Neutrophil (primary cell): ENCODE results near the gene ITPR2.

ENCODE experiments used
- H3K27ac ChIP-seq: fragments of 200-600 bp; sonication (generic); 2 replicates; pipeline ENCODE4 v1.5.1; 2016; ENCODE audit warnings: mild to moderate bottlenecking, moderate library complexity
- H3K27me3 ChIP-seq: fragments of 200-600 bp; sonication (generic); 2 replicates; pipeline ENCODE4 v1.6.0; 2016; ENCODE audit warnings: mild to moderate bottlenecking
- H3K36me3 ChIP-seq: fragments of 200-600 bp; sonication (generic); 2 replicates; pipeline ENCODE4 v1.5.1; 2017
- H3K4me1 ChIP-seq, 2 experiments: fragments of 200-600 bp in 1 of 2; sonication (generic) in 1 of 2; 1 replicate in 1 of 2; 2 replicates in 1 of 2; pipeline versions ENCODE4 v1.5.1 to v1.6.1; 2013 to 2016; ENCODE audit warnings: low read depth in 1 of 2, low read length in 1 of 2, mild to moderate bottlenecking in 1 of 2, moderate library complexity in 1 of 2; ENCODE audit not compliant: control insufficient read depth in 1 of 2, insufficient read depth in 1 of 2
- H3K4me3 ChIP-seq, 2 experiments: fragments of 200-600 bp in 1 of 2; sonication (generic) in 1 of 2; 1 replicate in 1 of 2; 2 replicates in 1 of 2; pipeline ENCODE4 v1.5.1; 2013 to 2016; ENCODE audit warnings: low read depth in 1 of 2, low read length in 1 of 2, mild to moderate bottlenecking in 1 of 2, moderate library complexity in 1 of 2
- H3K9me3 ChIP-seq: fragments of 200-600 bp; sonication (generic); 2 replicates; pipeline ENCODE4 v1.5.1; 2016
- TF ChIP-seq, protein P1 (sequence below): fragments of 200-600 bp; sonication (generic); IDR thresholded peaks from 2 replicates; pipeline ENCODE4 v1.5.1; 2016; ENCODE audit warnings: antibody characterized with exemption

ITPR2 gene

DNA sequence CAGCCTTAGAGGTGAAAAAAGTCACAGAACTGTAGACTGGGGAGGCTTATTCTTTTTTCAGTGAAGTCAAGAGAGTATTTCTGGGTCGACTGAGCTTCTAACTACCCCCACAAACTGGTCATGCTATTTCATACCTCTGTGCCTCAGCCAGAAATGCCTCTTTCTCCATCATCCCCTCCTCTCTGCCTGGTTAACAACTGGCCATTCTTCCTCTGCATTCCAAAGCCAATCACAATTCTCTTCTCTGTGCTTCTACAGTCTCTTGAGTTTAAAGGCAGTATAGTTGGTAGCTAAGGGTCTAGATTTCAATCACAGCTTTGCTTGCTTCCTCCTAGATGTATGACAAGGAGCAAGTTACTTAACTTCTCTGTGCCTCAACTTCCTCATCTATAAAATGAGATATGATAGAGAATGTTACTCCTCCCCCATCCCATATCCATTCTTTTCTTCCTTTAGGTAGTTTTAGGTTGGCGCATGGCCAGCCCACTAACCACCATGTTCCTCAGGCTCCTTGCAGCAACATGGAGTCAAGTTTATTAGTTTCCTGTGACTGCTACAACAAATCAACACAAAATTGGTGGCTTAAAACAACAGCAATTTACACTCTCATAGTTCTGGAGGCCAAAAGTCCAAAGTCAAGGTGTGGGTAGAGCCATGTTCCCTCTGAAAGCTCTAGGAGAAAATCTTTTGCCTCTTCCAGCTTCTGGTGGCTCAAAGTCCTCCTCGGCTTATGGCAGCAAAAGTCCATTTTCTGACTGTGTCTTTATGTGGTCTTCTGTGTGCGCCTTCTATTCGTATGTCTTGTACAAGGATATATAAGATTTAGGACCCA lies 62.5 kb downstream of the ITPR2 start:
- Histone ChIP-seq H3K36me3 (no peaks in the 10 kb centered on the region), H3K27ac (no peak overlapping the region), H3K4me3 (no peak overlapping the region), H3K9me3 (no peaks in the 10 kb centered on the region), H3K4me1 (peaks cover 6 to 9% of the 10 kb centered on the region in 2 experiments), H3K27me3 (no peaks in the 10 kb centered on the region)
- TF ChIP-seq, protein P1, sequence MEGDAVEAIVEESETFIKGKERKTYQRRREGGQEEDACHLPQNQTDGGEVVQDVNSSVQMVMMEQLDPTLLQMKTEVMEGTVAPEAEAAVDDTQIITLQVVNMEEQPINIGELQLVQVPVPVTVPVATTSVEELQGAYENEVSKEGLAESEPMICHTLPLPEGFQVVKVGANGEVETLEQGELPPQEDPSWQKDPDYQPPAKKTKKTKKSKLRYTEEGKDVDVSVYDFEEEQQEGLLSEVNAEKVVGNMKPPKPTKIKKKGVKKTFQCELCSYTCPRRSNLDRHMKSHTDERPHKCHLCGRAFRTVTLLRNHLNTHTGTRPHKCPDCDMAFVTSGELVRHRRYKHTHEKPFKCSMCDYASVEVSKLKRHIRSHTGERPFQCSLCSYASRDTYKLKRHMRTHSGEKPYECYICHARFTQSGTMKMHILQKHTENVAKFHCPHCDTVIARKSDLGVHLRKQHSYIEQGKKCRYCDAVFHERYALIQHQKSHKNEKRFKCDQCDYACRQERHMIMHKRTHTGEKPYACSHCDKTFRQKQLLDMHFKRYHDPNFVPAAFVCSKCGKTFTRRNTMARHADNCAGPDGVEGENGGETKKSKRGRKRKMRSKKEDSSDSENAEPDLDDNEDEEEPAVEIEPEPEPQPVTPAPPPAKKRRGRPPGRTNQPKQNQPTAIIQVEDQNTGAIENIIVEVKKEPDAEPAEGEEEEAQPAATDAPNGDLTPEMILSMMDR = no peak

DNA sequence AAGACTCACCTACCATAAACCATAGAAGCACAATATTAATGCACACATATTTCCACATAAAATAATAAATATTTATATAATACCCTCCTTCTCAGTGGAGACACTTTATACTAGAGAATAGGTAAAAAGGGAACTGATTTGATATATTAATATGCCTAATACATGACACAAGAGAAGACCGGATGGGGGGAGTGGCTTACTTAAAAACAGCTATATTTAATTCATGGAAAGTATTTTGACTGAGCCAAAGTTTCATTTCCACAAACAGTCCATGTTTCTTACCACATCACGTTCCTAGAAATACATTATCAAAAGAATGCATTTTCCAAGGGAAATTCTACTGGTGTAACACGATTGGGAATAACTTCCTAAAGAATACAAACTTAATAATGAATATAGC lies 63.4 kb downstream of the ITPR2 start:
- Histone ChIP-seq H3K27me3 (no peaks in the 10 kb centered on the region), H3K9me3 (no peaks in the 10 kb centered on the region), H3K36me3 (no peaks in the 10 kb centered on the region), H3K4me1 (peaks cover 6 to 9% of the 10 kb centered on the region in 2 experiments), H3K4me3 (no peak overlapping the region), H3K27ac (no peak overlapping the region)
- TF ChIP-seq, protein P1 = no peak

DNA sequence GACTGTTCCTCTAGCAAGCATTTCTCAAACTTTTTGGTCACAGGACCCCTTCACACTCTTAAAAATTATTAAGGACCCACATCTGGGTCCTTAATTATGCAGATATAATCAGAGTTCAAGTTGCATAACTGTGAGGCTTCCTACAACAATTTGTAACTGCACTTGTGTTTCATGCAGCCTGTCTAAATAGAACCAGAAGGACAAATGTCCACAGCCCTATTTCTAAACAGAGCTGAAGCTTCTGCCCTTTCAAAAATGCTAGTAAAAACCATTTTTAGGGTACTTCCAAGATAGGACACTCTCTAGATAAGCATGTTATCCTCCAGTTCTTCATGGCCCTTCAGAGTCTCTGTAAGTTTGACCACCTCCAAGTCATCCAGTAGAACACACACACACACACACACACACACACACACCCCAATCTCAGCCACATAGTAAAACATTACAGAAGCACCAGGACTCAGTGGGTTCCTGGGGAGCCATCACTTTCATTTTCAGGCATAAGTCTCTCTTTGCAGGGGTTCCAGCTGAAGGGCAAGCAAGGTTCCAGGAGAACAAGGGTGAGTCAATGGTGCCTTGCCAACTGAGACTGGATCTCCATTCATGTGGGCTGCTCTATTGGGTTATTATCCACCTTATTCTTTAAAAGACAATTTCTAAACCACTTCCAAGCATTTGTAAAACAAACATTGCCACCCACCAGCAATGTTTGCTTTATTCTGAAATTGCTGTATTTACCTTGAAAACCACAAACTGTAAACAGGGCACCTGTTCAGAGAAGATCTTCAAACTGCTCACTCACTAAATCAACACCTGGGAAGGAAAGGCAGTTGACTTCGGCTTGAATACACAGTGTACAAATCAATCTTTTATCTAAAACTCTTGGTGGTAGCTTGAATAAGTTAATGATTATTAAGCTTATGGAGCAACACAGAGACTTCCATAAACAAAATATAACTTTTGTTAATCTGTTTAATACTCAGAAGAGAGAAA lies 64.1 kb downstream of the ITPR2 start:
- no peaks in the 10 kb centered on the region for H3K36me3 ChIP-seq
- no peaks in the 10 kb centered on the region for H3K27me3 ChIP-seq
- TF ChIP-seq, protein P1 = no peak
- no peak overlapping the region for H3K27ac ChIP-seq
- H3K4me3 ChIP-seq = no peak overlapping the region
- no peaks in the 10 kb centered on the region for H3K9me3 ChIP-seq
- peaks cover 6 to 9% of the 10 kb centered on the region in 2 experiments for H3K4me1 ChIP-seq

DNA sequence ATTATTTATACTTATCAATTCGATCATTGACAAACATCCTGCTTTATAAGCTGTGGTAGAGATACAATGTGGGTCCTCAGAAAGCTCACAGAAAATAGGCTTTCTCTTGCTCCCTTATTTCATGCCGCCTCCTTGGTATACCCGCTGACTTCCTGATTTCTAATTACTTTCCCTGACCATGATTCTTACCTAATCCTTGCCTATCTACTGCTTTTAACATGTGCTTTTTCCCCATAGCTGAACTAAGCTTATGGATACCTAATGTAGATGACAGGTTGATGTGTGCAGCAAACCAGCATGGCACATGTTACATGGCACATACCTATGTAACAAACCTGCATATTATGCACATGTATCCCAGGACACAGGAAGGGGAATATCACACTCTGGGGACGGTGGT lies 65.1 kb downstream of the ITPR2 start:
- Histone ChIP-seq H3K36me3 (no peaks in the 10 kb centered on the region), H3K4me1 (peaks cover 6 to 9% of the 10 kb centered on the region in 2 experiments), H3K4me3 (no peak overlapping the region), H3K9me3 (no peaks in the 10 kb centered on the region), H3K27ac (no peak overlapping the region), H3K27me3 (no peaks in the 10 kb centered on the region)
- TF ChIP-seq, protein P1 = no peak

DNA sequence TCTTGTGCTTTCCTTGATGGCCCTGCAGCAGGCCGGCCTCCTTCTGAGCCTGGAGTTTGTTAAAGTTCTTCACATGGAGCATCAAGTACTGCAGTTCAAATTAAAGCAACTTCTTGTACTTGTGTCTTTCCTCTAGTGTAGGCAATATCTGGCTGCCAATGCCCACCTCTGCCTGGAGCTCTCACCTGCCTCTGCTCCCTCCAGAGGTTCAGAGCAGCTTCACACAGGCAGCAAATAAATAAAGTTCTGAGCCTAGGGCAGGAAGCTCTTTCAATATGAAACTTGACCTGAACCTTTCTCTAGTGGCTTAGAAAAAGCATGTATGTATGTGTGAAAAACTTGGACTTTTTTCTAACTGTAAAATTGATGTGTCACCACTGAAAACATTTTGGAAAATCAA lies 65.9 kb downstream of the ITPR2 start:
- H3K27me3 ChIP-seq = no peaks in the 10 kb centered on the region
- no peak overlapping the region for H3K4me3 ChIP-seq
- H3K36me3 ChIP-seq = no peaks in the 10 kb centered on the region
- peaks cover 6 to 9% of the 10 kb centered on the region in 2 experiments for H3K4me1 ChIP-seq
- no peak overlapping the region for H3K27ac ChIP-seq
- TF ChIP-seq, protein P1 = no peak
- no peaks in the 10 kb centered on the region for H3K9me3 ChIP-seq
